HG02981 (cell line): ENCODE results near the gene PYCR2.

Experiments used
- ATAC-seq: cut with Tn5 transposase; IDR thresholded peaks from one replicate; pipeline ENCODE4 v1.9.1; 2021; ENCODE audit warnings: mild to moderate bottlenecking, moderate library complexity; ENCODE audit not compliant: unreplicated experiment

Gene PYCR2

DNA sequence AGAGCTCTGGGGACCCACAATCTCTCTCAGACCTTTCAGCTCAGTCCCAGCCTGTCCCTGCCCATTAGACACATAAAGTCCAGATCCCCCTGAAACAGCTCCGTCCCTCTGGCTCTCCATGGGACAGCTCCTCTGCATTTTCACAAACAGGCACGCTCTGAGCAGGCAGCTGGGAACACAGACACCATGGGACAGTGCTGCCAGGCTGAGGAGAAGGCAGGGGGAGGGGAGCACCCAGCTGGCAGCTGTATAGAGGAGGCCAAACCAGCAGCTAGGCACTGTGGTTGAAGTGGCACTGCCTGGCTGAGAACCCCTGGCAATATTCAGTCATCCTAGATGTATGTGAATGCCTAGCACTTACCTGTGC, 43.8 kb downstream of the PYCR2 start:
- no peak for ATAC-seq

DNA sequence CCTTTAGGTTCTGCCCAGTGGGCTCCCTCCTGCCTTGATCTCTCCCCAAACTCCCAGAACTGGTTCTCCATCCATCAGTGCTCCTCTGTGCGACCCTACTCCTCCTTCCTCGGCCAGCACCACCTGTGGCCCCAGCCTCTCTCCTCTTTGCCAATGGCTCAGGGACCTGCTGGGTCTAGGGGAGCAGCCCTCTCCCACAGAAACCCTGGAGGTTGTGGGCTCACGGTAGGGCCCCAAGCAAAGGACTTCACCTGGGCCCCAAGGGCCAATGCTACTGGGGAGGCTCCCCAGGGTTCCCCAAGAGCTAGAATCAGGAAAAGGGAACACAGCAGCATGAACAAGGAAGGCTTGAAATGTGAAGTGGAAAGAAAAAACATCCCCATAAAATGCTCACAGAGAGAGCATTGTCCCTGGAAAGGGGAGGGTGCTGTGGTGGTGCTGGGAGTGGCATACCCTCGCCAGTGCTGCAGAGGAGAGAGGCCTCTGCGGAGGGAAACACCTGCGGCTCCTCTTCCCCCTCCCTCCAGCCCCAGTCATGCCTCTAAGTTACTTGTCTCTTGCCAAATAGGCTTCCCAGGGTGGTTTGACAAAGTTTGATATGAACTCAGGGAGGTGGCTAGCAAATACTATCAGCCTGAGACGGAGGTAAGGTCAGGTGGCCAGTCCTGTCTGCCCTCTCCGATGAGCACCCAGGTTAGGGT, 44.4 kb downstream of the PYCR2 start:
- no peak for ATAC-seq

DNA sequence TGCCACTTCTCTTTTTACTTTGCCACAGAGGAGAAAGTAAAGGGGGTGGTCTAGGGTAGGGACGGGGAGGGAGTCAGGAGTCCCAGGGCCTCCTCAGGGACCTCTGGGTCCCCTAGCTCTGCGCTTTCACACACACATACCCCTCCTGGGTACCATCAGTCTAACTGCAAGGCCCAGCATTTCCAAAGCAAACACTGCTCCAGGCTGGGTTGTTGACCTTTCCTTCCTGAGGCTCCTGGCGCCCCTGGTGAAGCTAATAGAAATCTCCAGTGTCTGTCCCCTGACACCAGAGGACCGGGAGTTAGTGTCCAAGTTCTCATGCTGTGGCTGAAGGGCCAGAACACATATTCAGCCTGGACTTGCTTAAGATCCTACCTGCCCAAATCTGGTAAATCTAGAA, 45.8 kb downstream of the PYCR2 start:
- no peak for ATAC-seq

DNA sequence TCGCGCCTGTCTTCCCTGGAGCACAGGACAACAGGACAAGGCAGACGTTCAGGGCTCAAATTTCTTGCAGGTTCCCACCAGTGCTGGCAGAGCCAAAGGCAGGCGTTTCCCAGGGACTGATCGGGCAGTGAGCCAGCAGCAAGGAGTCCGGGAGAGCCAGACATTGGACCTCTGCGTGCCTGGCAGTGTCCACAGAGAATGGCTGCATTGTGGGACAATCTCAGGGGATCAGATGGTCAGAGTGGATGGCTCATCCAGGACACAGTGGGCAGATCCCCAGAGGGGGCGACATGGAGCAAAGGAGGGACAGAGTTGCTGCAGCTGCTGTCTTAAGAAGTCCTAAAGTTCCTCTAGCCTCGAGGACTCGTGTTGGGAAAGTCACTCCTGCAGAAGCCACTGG, 46.5 kb downstream of the PYCR2 start:
- no peak for ATAC-seq

DNA sequence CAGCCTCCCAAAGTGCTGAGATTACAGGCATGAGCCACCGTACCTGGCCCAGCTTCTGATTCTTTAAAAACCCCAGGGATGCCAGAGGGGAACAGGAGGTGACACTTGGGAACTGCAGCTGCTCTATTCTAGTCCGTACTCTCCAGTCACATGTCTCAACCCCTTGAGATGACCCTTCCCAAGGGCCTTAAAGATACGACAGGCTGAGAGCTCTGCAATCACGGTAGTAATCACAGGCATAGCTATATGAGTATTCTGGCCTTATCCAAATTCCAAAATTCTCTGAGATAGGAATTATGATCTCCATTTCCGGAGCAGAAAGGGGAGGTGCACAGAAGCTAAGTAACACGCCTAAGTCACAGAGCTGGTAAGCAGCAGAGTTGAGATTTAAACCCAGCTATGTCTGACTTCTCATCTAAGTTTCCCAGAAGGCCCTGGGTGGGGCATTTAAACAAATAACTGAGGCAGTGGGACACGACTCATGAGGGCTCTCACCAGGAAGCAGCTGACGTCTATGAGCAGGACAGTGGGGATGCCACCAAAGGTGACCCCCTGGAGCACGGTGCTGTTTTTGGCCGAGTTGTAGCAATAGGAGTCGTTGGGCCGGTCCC, 47.0 kb downstream of the PYCR2 start:
- no peak for ATAC-seq

DNA sequence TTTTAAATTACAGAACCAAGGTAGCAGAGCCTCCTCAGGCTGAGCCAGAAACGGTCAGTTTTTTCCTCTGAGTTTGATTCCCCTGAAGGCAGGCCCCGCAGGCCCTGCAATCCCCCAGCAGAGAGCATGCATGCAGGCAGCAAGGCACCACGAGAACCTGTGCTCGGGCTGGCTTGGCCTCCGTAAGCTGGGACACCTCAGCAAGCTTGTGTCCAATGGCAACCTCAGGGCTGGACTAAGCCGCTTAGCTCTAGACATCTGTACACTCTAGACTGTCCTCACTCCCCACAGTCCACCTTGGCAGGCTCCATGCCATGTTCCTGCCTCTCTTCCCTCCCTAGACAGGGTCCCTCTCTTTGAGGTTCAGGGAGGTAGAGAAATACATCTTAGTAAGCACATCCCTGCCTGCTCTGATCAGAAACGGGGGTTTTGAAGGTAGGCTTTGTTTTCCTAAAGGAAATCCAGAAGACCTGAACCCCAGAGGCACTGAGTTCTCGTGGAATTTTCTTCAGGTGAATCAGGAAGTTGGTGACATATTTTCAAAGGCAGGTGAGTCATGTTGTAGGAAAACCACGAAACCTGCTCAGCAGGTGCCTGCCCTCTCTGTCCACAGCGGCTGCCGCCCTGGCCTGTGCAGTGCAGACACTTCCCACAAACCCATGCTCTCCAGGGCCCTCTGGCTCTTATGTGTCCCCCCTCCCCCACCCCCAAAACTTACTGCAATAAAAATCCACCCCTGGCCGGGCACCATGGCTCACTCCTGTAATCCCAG, 48.8 kb downstream of the PYCR2 start:
- ATAC-seq: no peak

DNA sequence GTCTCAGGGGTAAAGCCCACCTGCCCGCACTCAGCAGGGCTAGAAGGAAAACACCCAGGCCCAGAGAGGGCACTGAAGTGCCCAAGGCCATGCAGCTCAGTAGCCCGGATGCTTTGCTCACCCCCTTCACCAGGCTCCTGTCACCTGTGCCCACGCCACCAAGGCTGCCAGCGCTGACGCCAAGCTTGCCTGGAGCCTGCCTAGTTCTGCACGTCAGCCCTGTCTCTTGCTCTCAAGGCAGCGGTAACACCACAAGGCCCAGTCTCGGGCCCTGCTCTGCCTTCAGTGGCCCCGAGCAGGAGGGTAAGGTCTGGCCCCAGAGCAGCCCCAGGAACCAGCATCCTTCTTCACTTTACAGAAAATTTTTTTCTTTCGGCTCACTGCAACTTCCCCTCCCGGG, 49.6 kb downstream of the PYCR2 start:
- ATAC-seq: no peak

DNA sequence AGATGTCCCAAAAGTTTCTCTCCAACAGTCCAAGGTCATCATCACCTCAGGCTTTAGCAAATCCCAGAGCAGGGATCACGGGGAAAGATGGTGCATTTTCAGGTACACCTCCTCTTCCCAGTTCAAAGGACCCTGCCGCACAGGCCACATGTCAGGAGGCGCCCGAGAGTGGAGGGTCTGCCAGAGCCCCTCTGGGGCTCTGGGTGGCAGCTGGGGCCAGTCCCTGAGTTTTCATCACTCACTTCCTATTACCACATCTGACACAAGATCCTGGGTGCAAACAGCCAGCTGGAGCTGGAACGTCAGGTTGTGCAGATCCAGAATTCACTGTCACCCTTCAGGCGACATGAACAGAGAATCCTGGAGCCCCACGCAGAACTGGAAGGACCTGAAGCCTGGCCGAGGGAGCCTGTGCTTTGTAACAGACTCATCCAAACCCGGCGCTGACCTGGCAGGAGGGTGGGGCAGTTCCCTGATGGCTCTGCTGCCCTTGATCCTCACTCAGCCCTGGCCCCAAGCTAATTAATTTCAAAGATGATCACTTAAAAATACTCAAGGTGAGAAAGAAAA, 50.7 kb downstream of the PYCR2 start:
- ATAC-seq: no peak

DNA sequence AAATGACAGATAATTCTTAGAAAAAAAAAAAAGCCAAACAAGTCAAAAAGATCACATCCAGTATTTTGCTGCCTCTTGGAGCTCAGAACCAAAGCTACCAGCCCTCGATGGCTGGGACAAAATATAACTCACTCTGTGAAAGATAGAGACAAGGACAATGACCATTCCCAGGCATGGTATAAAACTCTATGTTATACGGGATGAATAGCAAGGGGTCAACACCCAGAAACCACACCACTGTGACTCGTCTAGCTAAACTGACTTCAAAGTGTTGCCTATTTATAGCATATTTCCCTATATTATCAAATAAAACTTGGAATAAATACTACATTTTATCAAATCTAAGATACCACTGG, 52.0 kb downstream of the PYCR2 start:
- ATAC-seq: no peak

DNA sequence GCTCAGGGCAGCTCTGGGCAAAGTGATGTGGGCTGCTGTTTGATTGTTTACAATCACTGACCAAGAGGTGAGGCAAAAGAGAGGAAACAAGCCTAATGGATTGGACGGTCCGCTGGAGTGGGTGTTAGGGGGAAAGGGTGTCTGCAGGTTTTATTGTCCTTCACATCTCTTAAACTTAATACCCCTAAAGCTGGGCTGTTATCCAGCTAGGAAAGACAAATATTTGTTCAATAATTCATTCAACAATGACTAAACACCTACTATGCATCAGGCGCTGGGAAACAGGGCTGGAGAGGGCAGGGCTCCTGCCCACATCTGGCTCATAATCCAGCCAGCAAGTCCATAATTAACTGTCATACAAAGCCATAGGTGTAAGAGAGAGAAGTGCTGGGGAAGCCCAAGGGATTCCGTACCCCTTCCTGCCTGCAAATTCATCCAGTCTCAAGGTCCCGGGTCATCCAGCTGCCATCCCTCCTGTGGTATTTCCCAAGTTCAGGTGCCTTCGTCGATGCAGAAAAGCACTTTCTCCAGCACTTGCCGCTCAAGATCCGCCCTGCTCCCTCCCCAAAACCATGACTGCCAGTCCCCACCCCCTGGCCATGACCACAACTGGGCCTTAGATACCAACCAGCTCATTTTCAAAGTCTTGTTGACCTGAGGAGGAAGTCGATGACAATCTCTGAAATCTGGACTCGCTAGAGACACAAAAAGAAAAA, 52.5 kb downstream of the PYCR2 start:
- no peak for ATAC-seq

DNA sequence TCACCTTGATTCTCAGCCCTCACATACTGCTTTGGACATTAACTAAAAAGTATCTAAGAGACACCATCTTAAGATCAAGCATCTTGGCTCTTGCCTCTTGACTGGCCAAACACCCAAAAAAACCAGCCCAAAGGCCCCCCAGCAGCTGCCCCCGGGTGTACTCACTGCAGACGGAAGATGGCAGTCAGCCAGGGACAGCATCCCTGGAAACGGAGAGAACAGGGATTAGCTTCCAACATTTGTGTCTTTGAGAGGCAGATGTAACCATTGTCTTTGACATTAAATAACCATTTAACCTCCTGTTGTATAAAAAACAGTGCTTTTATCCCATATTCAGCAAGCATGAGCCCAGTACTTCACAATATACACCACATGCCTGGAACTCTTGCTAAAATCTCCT, 53.1 kb downstream of the PYCR2 start:
- ATAC-seq: no peak
